ENCODE measurements around the gene CNTNAP2.

The CNTNAP2 gene

DNA sequence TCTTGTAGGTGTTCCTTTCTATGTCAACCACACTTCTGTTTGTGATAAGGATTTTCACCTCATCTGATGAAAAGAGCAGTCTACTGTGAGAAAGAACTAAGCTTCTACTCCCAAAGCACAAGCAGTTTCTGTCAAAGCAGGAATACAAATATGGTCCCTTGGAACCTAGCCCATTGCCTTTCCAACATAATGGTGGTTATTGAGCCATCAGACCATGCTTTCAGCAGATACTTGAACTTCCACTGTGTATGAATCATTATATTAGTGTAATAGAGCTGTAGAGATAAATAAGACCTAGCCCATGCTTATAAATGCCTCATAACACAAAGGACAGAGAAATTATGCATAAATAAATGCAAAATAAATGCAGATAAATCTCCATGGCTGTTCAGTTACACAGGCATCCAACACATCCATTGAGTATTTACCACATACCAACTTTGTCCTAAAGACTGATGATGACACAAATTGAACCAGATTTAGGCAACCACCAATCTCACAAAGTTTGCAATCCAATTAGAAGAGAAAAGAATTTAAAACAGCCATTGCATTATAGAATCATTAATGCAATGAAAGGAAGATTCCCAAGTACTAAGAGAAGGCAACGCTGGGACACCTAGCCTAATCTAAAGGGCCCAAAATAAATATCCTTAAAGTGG lies 1744.6 kb downstream of the CNTNAP2 start:
- no peaks in the 10 kb centered on the region for H3K9me3 ChIP-seq (ENCODE audit: insufficient read depth, low read length)
- H4K20me1 ChIP-seq (ENCODE audit: low read depth, low read length): no peaks in the 10 kb centered on the region
- H3K4me3 ChIP-seq (ENCODE audit: insufficient read depth, low read length, poor library complexity, severe bottlenecking): no peak overlapping the region
- no peak overlapping the region for H3K9ac ChIP-seq (ENCODE audit: low read length)
- H3K27ac ChIP-seq (ENCODE audit: low read depth, low read length): no peak overlapping the region
- no peaks in the 10 kb centered on the region for H3K79me2 ChIP-seq (ENCODE audit: insufficient read depth, low read length)
- no peak overlapping the region for H2AFZ ChIP-seq (ENCODE audit: low read depth, low read length, severe bottlenecking)
- H3K36me3 ChIP-seq (ENCODE audit: low read length): no peaks in the 10 kb centered on the region
- TF ChIP-seq CTCF (IDR thresholded peaks at IDR 0.05; ENCODE audit: insufficient read depth, low read length, poor library complexity, severe bottlenecking) (no peak), EZH2phosphoT487 (conservative IDR thresholded peaks at IDR 0.05; ENCODE audit: low read length) (no peak)
- H3K27me3 ChIP-seq (ENCODE audit: low read length): no peaks in the 10 kb centered on the region
- H3K9me2 ChIP-seq (replicated peaks; ENCODE audit: insufficient read depth, low read length): no peaks in the 10 kb centered on the region
- H3F3A ChIP-seq (ENCODE audit: insufficient read depth): no peaks in the 10 kb centered on the region
- no peak overlapping the region for H3K4me2 ChIP-seq (ENCODE audit: low read depth, low read length, poor library complexity, severe bottlenecking)

- no peaks in the 10 kb centered on the region for H3K27me3 ChIP-seq (ENCODE audit: low read length)
- TF ChIP-seq CTCF (IDR thresholded peaks at IDR 0.05; ENCODE audit: insufficient read depth, low read length, poor library complexity, severe bottlenecking) (no peak), EZH2phosphoT487 (conservative IDR thresholded peaks at IDR 0.05; ENCODE audit: low read length) (no peak)
- H3K9me2 ChIP-seq (replicated peaks; ENCODE audit: insufficient read depth, low read length): no peaks in the 10 kb centered on the region
- H3K9me3 ChIP-seq (ENCODE audit: insufficient read depth, low read length): no peaks in the 10 kb centered on the region
- no peak overlapping the region for H3K4me3 ChIP-seq (ENCODE audit: insufficient read depth, low read length, poor library complexity, severe bottlenecking)
- no peaks in the 10 kb centered on the region for H3F3A ChIP-seq (ENCODE audit: insufficient read depth)
- no peaks in the 10 kb centered on the region for H4K20me1 ChIP-seq (ENCODE audit: low read depth, low read length)
- no peaks in the 10 kb centered on the region for H3K36me3 ChIP-seq (ENCODE audit: low read length)
- H2AFZ ChIP-seq (ENCODE audit: low read depth, low read length, severe bottlenecking): no peak overlapping the region
- no peak overlapping the region for H3K9ac ChIP-seq (ENCODE audit: low read length)
- no peak overlapping the region for H3K27ac ChIP-seq (ENCODE audit: low read depth, low read length)
- H3K79me2 ChIP-seq (ENCODE audit: insufficient read depth, low read length): no peaks in the 10 kb centered on the region
- no peak overlapping the region for H3K4me2 ChIP-seq (ENCODE audit: low read depth, low read length, poor library complexity, severe bottlenecking)
Measured at GRCh38 chr7:147861945-147862344, 1745.3 kb downstream of the CNTNAP2 start.

GRCh38 chr7:147869456-147869855 lies 1752.9 kb downstream of the CNTNAP2 start:
- H2AFZ ChIP-seq (ENCODE audit: low read depth, low read length, severe bottlenecking): no peak overlapping the region
- H3K27ac ChIP-seq (ENCODE audit: low read depth, low read length): no peak overlapping the region
- no peak overlapping the region for H3K4me3 ChIP-seq (ENCODE audit: insufficient read depth, low read length, poor library complexity, severe bottlenecking)
- no peaks in the 10 kb centered on the region for H4K20me1 ChIP-seq (ENCODE audit: low read depth, low read length)
- TF ChIP-seq CTCF (IDR thresholded peaks at IDR 0.05; ENCODE audit: insufficient read depth, low read length, poor library complexity, severe bottlenecking) (no peak), EZH2phosphoT487 (conservative IDR thresholded peaks at IDR 0.05; ENCODE audit: low read length) (no peak)
- no peaks in the 10 kb centered on the region for H3F3A ChIP-seq (ENCODE audit: insufficient read depth)
- no peaks in the 10 kb centered on the region for H3K9me3 ChIP-seq (ENCODE audit: insufficient read depth, low read length)
- H3K9ac ChIP-seq (ENCODE audit: low read length): no peak overlapping the region
- no peaks in the 10 kb centered on the region for H3K27me3 ChIP-seq (ENCODE audit: low read length)
- no peak overlapping the region for H3K4me2 ChIP-seq (ENCODE audit: low read depth, low read length, poor library complexity, severe bottlenecking)
- no peaks in the 10 kb centered on the region for H3K79me2 ChIP-seq (ENCODE audit: insufficient read depth, low read length)
- H3K9me2 ChIP-seq (replicated peaks; ENCODE audit: insufficient read depth, low read length): no peaks in the 10 kb centered on the region
- H3K36me3 ChIP-seq (ENCODE audit: low read length): no peaks in the 10 kb centered on the region
